Measurements from ENCODE around the gene ORMDL2. TPM values are rescaled to one million over a fixed set of nuclear protein-coding genes. Genes with fewer than 3 reads are reported as not detected.

Gene ORMDL2
- total and polyA plus RNA-seq, 2 experiments from 2014 or later = 18.0 to 55.1 TPM

DNA sequence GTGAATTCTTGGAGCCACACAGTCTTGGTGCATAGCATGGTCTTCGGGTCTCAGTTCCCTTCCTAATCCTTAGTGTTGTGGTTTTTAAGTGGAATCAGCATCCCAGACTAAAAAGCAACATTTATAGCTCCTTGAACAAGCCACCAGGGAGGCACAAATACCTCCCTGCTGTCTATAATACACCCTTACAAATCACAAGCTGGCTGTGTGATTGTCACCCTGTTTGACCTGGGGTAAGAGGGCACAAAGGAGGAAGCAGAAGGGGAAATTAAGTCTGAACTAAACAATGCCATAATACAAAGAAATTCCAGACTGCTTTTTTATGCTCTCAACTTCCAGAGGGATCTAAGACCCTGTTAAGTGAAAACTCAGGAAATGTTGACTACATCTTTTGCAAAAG, 32.6 kb downstream of the ORMDL2 start:
- H2AFZ ChIP-seq = peak overlapping the region; percentile 8
- H3K9me3 Mint-ChIP-seq = no peaks in the 10 kb centered on the region
- no peaks in the 10 kb centered on the region; the same call in 2 of the 3 replicates for H3K36me3 Mint-ChIP-seq (ENCODE audit: low read depth)

More for the DNA sequence above, 32.6 kb downstream of the ORMDL2 start:
- Mint-ChIP-seq H3K27me3 (ENCODE audit: insufficient read depth, low read depth, poor library complexity) (peaks cover 9% of the 10 kb centered on the region), H3K27ac (no peak overlapping the region), H3K4me1 (peaks cover 15% of the 10 kb centered on the region; the same call in 2 of the 3 replicates), H3K4me3 (no peak overlapping the region)
- Histone ChIP-seq H3K9me2 (ENCODE audit: insufficient read depth) (no peaks in the 10 kb centered on the region), H3K4me2 (no peak overlapping the region), H3K4me3 (no peak overlapping the region), H3F3A (replicated peaks; ENCODE audit: low read depth) (no peaks in the 10 kb centered on the region), H3K36me3 (ENCODE audit: insufficient read depth) (no peaks in the 10 kb centered on the region), H3K27me3 (ENCODE audit: insufficient read depth) (no peaks in the 10 kb centered on the region), H4K20me1 (replicated peaks; ENCODE audit: insufficient read depth) (no peaks in the 10 kb centered on the region), H3K4me1 (ENCODE audit: insufficient read depth) (0 out of 2 replicates have a peak, but pooled peaks cover 4% of the 10 kb centered on the region), H3K79me2 (replicated peaks; ENCODE audit: insufficient read depth) (no peaks in the 10 kb centered on the region), H3K27ac (ENCODE audit: low read depth) (no peak overlapping the region)
- ATAC-seq (no peak), DNase-seq (ENCODE audit: low spot score) (no peak)
- TF ChIP-seq, protein P1, sequence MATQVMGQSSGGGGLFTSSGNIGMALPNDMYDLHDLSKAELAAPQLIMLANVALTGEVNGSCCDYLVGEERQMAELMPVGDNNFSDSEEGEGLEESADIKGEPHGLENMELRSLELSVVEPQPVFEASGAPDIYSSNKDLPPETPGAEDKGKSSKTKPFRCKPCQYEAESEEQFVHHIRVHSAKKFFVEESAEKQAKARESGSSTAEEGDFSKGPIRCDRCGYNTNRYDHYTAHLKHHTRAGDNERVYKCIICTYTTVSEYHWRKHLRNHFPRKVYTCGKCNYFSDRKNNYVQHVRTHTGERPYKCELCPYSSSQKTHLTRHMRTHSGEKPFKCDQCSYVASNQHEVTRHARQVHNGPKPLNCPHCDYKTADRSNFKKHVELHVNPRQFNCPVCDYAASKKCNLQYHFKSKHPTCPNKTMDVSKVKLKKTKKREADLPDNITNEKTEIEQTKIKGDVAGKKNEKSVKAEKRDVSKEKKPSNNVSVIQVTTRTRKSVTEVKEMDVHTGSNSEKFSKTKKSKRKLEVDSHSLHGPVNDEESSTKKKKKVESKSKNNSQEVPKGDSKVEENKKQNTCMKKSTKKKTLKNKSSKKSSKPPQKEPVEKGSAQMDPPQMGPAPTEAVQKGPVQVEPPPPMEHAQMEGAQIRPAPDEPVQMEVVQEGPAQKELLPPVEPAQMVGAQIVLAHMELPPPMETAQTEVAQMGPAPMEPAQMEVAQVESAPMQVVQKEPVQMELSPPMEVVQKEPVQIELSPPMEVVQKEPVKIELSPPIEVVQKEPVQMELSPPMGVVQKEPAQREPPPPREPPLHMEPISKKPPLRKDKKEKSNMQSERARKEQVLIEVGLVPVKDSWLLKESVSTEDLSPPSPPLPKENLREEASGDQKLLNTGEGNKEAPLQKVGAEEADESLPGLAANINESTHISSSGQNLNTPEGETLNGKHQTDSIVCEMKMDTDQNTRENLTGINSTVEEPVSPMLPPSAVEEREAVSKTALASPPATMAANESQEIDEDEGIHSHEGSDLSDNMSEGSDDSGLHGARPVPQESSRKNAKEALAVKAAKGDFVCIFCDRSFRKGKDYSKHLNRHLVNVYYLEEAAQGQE (IDR thresholded peaks at IDR 0.05; ENCODE audit: unreplicated experiment) = no peak
- no peak for TF ChIP-seq ZNF331 (CRISPR knock-in tag; IDR thresholded peaks at IDR 0.05; ENCODE audit: low read depth)
- TF ChIP-seq, protein P2, sequence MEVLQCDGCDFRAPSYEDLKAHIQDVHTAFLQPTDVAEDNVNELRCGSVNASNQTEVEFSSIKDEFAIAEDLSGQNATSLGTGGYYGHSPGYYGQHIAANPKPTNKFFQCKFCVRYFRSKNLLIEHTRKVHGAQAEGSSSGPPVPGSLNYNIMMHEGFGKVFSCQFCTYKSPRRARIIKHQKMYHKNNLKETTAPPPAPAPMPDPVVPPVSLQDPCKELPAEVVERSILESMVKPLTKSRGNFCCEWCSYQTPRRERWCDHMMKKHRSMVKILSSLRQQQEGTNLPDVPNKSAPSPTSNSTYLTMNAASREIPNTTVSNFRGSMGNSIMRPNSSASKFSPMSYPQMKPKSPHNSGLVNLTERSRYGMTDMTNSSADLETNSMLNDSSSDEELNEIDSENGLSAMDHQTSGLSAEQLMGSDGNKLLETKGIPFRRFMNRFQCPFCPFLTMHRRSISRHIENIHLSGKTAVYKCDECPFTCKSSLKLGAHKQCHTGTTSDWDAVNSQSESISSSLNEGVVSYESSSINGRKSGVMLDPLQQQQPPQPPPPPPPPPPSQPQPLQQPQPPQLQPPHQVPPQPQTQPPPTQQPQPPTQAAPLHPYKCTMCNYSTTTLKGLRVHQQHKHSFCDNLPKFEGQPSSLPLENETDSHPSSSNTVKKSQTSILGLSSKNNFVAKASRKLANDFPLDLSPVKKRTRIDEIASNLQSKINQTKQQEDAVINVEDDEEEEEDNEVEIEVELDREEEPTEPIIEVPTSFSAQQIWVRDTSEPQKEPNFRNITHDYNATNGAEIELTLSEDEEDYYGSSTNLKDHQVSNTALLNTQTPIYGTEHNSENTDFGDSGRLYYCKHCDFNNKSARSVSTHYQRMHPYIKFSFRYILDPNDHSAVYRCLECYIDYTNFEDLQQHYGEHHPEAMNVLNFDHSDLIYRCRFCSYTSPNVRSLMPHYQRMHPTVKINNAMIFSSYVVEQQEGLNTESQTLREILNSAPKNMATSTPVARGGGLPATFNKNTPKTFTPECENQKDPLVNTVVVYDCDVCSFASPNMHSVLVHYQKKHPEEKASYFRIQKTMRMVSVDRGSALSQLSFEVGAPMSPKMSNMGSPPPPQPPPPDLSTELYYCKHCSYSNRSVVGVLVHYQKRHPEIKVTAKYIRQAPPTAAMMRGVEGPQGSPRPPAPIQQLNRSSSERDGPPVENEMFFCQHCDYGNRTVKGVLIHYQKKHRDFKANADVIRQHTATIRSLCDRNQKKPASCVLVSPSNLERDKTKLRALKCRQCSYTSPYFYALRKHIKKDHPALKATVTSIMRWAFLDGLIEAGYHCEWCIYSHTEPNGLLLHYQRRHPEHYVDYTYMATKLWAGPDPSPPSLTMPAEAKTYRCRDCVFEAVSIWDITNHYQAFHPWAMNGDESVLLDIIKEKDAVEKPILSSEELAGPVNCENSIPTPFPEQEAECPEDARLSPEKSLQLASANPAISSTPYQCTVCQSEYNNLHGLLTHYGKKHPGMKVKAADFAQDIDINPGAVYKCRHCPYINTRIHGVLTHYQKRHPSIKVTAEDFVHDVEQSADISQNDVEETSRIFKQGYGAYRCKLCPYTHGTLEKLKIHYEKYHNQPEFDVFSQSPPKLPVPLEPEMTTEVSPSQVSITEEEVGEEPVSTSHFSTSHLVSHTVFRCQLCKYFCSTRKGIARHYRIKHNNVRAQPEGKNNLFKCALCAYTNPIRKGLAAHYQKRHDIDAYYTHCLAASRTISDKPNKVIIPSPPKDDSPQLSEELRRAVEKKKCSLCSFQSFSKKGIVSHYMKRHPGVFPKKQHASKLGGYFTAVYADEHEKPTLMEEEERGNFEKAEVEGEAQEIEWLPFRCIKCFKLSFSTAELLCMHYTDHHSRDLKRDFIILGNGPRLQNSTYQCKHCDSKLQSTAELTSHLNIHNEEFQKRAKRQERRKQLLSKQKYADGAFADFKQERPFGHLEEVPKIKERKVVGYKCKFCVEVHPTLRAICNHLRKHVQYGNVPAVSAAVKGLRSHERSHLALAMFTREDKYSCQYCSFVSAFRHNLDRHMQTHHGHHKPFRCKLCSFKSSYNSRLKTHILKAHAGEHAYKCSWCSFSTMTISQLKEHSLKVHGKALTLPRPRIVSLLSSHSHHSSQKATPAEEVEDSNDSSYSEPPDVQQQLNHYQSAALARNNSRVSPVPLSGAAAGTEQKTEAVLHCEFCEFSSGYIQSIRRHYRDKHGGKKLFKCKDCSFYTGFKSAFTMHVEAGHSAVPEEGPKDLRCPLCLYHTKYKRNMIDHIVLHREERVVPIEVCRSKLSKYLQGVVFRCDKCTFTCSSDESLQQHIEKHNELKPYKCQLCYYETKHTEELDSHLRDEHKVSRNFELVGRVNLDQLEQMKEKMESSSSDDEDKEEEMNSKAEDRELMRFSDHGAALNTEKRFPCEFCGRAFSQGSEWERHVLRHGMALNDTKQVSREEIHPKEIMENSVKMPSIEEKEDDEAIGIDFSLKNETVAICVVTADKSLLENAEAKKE (CRISPR knock-in tag; IDR thresholded peaks at IDR 0.05) = no peak
- no peak for TF ChIP-seq CREB1 (CRISPR knock-in tag; IDR thresholded peaks at IDR 0.05; ENCODE audit: low read depth)
- TF ChIP-seq, protein P3, sequence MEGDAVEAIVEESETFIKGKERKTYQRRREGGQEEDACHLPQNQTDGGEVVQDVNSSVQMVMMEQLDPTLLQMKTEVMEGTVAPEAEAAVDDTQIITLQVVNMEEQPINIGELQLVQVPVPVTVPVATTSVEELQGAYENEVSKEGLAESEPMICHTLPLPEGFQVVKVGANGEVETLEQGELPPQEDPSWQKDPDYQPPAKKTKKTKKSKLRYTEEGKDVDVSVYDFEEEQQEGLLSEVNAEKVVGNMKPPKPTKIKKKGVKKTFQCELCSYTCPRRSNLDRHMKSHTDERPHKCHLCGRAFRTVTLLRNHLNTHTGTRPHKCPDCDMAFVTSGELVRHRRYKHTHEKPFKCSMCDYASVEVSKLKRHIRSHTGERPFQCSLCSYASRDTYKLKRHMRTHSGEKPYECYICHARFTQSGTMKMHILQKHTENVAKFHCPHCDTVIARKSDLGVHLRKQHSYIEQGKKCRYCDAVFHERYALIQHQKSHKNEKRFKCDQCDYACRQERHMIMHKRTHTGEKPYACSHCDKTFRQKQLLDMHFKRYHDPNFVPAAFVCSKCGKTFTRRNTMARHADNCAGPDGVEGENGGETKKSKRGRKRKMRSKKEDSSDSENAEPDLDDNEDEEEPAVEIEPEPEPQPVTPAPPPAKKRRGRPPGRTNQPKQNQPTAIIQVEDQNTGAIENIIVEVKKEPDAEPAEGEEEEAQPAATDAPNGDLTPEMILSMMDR (conservative IDR thresholded peaks at IDR 0.05; ENCODE audit: low read depth in 2 of 2) = no peak
- TF ChIP-seq POLR2AphosphoS5 (IDR thresholded peaks at IDR 0.05; ENCODE audit: low read depth) = no peak
- TF ChIP-seq NANOG (IDR thresholded peaks at IDR 0.05; ENCODE audit: borderline replicate concordance) = no peak
- no peak for TF ChIP-seq EZH2 (IDR thresholded peaks at IDR 0.05; ENCODE audit: low read depth, unreplicated experiment)
